ENCODE results near the gene INPP5D. TPM values are rescaled to one million over a fixed set of nuclear protein-coding genes. Genes with fewer than 3 reads are reported as not detected.

The INPP5D gene
- total RNA-seq, 1 experiment from 2014 or later: 0.74 TPM

GRCh38 chr2:233135421-233135820, 75.3 kb downstream of the INPP5D start:
- no peak overlapping the region for H2AFZ ChIP-seq
- ChIA-PET POLR2A (ENCODE audit: unreplicated experiment) (interaction anchor here (0.7 kb wide), 1 partner anchor 74 kb away, joined by 7 read pairs; no protein-coding TSS in a partner anchor), CTCF (interaction anchor here (0.6 kb wide), 1 partner anchor 722 kb away, joined by 3 read pairs; no protein-coding TSS in a partner anchor)
- no peak overlapping the region for H3K4me3 ChIP-seq
- no peak for DNase-seq
- BruUV-seq (replicated peaks): no TSS peak
- no peaks in the 10 kb centered on the region for H3K27me3 ChIP-seq (ENCODE audit: insufficient read depth, low read depth)
- H3K4me1 ChIP-seq (replicated peaks; ENCODE audit: insufficient read depth): peaks cover 8% of the 10 kb centered on the region; the same call in 1 of the 2 replicates
- no peaks in the 10 kb centered on the region for H4K20me1 ChIP-seq (ENCODE audit: insufficient read depth)
- intact Hi-C loops (cut with micrococcal nuclease; ENCODE audit: unreplicated experiment): no loop called here
- no peak overlapping the region for H3K4me2 ChIP-seq
- no peaks in the 10 kb centered on the region for H3K36me3 ChIP-seq (ENCODE audit: low read depth)
- no peaks in the 10 kb centered on the region for H3K9me2 ChIP-seq (ENCODE audit: insufficient read depth)
- 0 out of 2 replicates have a peak, but pooled peaks cover 10% of the 10 kb centered on the region for H3F3A ChIP-seq (ENCODE audit: insufficient read depth, low read depth)
- peaks cover 5% of the 10 kb centered on the region; the same call in 1 of the 2 replicates for H3K9me3 ChIP-seq (ENCODE audit: insufficient read depth, low read depth)
- no peak overlapping the region for H3K27ac ChIP-seq
- H3K79me2 ChIP-seq (ENCODE audit: low read depth): no peaks in the 10 kb centered on the region
- TF ChIP-seq, protein P1, sequence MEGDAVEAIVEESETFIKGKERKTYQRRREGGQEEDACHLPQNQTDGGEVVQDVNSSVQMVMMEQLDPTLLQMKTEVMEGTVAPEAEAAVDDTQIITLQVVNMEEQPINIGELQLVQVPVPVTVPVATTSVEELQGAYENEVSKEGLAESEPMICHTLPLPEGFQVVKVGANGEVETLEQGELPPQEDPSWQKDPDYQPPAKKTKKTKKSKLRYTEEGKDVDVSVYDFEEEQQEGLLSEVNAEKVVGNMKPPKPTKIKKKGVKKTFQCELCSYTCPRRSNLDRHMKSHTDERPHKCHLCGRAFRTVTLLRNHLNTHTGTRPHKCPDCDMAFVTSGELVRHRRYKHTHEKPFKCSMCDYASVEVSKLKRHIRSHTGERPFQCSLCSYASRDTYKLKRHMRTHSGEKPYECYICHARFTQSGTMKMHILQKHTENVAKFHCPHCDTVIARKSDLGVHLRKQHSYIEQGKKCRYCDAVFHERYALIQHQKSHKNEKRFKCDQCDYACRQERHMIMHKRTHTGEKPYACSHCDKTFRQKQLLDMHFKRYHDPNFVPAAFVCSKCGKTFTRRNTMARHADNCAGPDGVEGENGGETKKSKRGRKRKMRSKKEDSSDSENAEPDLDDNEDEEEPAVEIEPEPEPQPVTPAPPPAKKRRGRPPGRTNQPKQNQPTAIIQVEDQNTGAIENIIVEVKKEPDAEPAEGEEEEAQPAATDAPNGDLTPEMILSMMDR (conservative IDR thresholded peaks at IDR 0.05): no peak
- TF ChIP-seq EZH2 (IDR thresholded peaks at IDR 0.05; ENCODE audit: low read depth): no peak

GRCh38 chr2:233137040-233137439, 76.9 kb downstream of the INPP5D start:
- peaks cover 3% of the 10 kb centered on the region; the same call in 1 of the 2 replicates for H3K4me1 ChIP-seq (replicated peaks; ENCODE audit: insufficient read depth)
- ChIA-PET POLR2A (ENCODE audit: unreplicated experiment) (interaction anchor here (0.6 kb wide), 1 partner anchor 106 kb away, joined by 15 read pairs; no protein-coding TSS in a partner anchor), CTCF (no interaction called here)
- no peaks in the 10 kb centered on the region for H3K36me3 ChIP-seq (ENCODE audit: low read depth)
- DNase-seq: no peak
- no peak overlapping the region for H3K4me2 ChIP-seq
- no peaks in the 10 kb centered on the region for H3K9me2 ChIP-seq (ENCODE audit: insufficient read depth)
- peaks cover 5% of the 10 kb centered on the region; the same call in 1 of the 2 replicates for H3K9me3 ChIP-seq (ENCODE audit: insufficient read depth, low read depth)
- no peaks in the 10 kb centered on the region for H4K20me1 ChIP-seq (ENCODE audit: insufficient read depth)
- H3K27ac ChIP-seq: no peak overlapping the region
- intact Hi-C loops (cut with micrococcal nuclease; ENCODE audit: unreplicated experiment): no loop called here
- no peak overlapping the region for H2AFZ ChIP-seq
- H3F3A ChIP-seq (ENCODE audit: insufficient read depth, low read depth): 0 out of 2 replicates have a peak, but pooled peaks cover 4% of the 10 kb centered on the region
- no peaks in the 10 kb centered on the region for H3K27me3 ChIP-seq (ENCODE audit: insufficient read depth, low read depth)
- TF ChIP-seq, protein P1 (conservative IDR thresholded peaks at IDR 0.05): no peak
- TF ChIP-seq EZH2 (IDR thresholded peaks at IDR 0.05; ENCODE audit: low read depth): no peak
- H3K4me3 ChIP-seq: no peak overlapping the region
- no peaks in the 10 kb centered on the region for H3K79me2 ChIP-seq (ENCODE audit: low read depth)
- BruUV-seq (replicated peaks): no TSS peak

DNA sequence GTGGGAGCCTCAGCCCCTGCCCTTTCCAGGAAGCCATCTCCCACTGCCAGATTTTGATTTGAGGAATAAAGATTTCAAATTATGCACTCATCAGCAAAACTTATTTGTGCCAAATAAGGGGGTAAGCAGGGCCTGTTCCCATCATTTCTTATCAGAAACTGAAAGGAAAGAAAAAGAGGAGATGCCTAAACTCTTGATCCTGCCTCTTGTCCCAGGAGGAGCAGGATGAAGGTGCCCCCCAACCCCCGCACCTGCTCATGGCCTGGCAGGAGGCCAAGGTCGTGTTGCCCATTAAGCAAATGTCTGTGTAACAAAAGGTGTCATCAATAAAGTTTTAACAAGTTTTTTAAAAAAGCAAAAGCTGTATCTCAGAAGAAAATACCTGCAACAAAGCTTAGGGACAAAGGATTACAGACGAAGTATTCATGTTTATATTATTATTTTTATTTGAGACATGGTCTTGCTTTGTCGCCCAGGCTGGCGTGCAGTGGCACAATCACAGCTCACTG, 80.0 kb downstream of the INPP5D start:
- TF ChIP-seq, protein P1 (conservative IDR thresholded peaks at IDR 0.05): no peak
- TF ChIP-seq EZH2 (IDR thresholded peaks at IDR 0.05; ENCODE audit: low read depth): no peak
- Histone ChIP-seq H4K20me1 (ENCODE audit: insufficient read depth) (no peaks in the 10 kb centered on the region), H3K36me3 (ENCODE audit: low read depth) (no peaks in the 10 kb centered on the region), H3K27me3 (ENCODE audit: insufficient read depth, low read depth) (no peaks in the 10 kb centered on the region), H3F3A (ENCODE audit: insufficient read depth, low read depth) (no peaks in the 10 kb centered on the region), H2AFZ (no peak overlapping the region), H3K4me3 (no peak overlapping the region), H3K9me2 (ENCODE audit: insufficient read depth) (no peaks in the 10 kb centered on the region), H3K4me2 (no peak overlapping the region), H3K4me1 (replicated peaks; ENCODE audit: insufficient read depth) (no peaks in the 10 kb centered on the region), H3K27ac (no peak overlapping the region), H3K79me2 (ENCODE audit: low read depth) (no peaks in the 10 kb centered on the region), H3K9me3 (ENCODE audit: insufficient read depth, low read depth) (peaks cover 5% of the 10 kb centered on the region; the same call in 1 of the 2 replicates)
- POLR2A ChIA-PET (ENCODE audit: unreplicated experiment): interaction anchor here (0.5 kb wide), 1 partner anchor 9 kb away, joined by 8 read pairs; no protein-coding TSS in a partner anchor
- no peak for DNase-seq
- no TSS peak for BruUV-seq (replicated peaks)
- CTCF ChIA-PET: no interaction called here
- intact Hi-C loops (cut with micrococcal nuclease; ENCODE audit: unreplicated experiment): no loop called here

Measured in PC-9 (cell line).